Brain pericyte (primary cell): ENCODE measurements around the gene ADISSP.

Source experiments
- DNase-seq: peaks from one replicate; pipeline ENCODE4 v3.0.0-alpha.2; 2012; ENCODE audit warnings: low read depth, low spot score

ADISSP gene

GRCh38 chr20:3738111-3739053 lies 29.2 kb downstream of the ADISSP start:
- no peak for DNase-seq

DNA sequence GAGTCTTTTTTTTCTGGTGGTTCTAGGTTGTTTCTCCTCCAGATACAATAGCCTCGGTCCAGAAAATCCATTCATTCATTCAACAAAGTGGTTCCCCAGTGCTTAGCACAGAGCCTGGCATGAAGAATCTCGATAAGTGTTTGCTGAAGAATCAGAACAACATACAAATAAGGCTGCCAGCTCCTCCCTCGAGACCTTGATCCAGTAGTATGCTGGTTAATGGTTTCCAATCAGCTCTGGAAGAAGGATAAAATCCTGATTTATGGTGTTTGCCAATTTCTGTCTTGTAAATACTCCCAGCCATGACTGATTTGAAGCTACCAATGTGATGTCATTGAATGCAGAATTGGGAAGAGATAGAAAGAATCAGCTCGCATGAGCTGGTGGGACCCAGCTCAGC lies 31.8 kb downstream of the ADISSP start:
- no peak for DNase-seq

GRCh38 chr20:3734111-3734843 lies 33.3 kb downstream of the ADISSP start:
- DNase-seq, result no peak

DNA sequence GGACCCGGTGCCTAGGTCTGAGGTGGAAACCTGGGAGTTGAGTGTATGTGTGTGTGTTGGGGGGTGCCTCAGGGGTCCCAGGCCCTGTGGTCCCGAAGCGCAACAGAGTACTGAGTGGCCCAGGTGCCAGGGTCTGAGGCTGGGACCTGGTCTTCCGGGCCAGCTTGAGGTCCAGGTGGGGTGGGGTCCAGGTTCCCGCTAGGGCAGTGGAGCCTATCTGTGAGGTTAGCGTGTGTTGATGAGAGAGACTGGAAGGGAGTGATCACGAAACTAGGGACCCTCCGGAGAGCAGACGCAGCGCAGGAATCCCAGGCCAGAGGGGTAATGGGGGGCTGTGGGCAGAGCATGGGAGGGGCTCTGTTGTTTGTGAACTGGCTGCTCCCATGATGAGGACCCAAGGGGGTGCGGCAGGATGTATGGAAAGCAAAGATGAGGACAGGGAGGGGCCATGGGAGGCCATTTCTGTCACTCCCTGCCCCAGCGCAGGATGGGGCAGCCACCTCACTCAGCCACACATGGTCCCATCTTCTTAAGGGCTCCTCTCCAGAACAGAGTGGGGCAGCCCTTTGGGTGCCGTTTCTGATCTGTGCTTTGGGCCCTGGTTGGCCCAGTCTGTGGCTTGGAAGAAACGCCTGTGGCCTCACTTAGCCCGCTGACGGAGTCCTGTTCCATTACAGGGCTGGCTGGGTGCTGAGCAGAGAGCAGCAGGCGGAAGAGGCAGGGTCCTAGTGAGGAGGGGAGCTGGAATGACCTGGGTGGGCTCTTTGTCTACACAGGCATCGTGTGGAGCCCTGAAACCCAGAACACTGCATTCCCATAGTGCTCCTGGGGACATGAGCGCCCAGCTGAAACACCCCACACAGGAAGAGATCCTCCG lies 34.2 kb downstream of the ADISSP start:
- DNase-seq, result no peak

- no peak for DNase-seq
These were observed 35.0 kb downstream of the ADISSP start, which contains the start of gene HSPA12B for GRCh38 chr20:3732327-3733118. TSS of gene HSPA12B (plus strand) at chr20:3732685. CDS start at chr20:3738675, 5,990 bp downstream.

DNA sequence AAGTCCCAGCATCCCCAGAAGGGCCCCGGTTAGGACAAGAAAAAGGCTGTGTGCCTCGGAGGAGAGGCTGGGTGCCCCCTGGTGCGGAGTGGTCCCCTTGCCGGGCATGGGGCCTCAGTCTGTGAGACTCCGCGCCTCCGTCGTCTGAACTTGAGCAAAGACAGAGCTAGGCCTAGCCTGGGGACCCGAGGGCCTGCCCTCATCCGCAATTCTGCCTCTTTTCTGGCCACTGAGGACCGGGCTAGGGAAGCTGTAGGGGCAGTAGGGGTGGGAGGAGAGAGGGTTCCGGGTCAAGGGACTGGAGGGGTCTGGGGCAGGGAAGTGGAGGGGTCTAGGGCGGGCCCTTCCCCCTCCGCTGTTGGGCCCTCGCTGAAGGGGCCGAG lies 35.6 kb downstream of the ADISSP start:
- no peak for DNase-seq

GRCh38 chr20:3730803-3731672 lies 36.5 kb downstream of the ADISSP start:
- no peak for DNase-seq

DNA sequence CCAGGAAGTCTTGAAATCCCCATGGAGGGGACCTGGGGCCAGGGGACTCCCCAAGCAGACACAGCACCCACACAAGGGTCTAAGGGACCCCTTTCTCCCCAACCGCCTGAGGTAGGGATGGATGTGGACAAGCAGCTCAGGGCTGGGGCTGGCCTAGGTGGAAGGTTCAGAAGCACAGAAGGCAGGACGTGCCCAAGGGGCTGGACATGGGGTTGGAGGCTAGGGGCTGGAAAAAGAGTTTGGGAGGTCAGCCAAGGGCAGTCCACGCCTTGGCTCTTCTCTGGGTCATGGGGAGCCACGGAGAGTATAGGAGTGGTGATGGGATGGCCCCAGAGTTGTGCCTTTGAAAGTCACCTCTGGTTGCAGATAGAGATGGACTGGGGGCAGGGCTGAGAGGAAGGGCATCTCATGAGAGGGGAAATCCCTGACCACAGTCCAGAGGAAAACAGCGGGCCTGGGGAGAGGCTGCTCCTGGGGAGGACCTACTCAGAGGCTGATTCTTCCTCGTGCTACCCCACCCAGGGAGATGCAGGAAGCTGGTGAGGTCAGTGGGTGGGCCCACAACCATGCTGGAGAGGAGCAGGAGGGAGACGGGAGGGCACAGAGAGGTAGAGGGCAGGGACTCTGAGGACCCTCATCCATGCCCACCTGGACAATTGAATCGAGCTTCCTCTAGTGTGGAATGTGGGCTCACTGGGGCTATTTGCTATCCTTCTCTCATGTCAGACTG lies 37.6 kb downstream of the ADISSP start:
- no peak for DNase-seq

DNA sequence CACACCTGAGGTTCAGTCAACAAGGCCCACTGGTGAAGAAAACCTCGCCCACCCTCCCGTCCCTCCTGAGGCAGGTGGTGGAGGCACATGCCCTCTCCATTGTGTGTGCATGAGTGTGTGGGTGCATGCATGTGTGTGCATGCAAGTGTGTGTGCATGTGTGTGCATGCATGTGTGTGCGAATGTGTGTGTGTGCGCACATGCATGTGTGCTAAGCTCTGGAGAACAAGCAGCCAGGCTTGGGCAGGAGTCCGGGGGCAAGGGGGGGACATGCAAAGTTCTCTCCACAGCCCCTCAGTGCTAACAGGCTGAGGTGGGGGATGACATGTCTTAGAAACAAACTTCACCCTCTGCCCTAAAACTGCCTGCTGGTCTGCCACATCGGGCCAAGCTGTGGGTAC lies 38.2 kb downstream of the ADISSP start:
- no peak for DNase-seq

GRCh38 chr20:3728876-3729275 lies 38.7 kb downstream of the ADISSP start:
- no peak for DNase-seq

GRCh38 chr20:3728354-3728753 lies 39.2 kb downstream of the ADISSP start:
- no peak for DNase-seq

GRCh38 chr20:3727401-3728021 lies 40.0 kb downstream of the ADISSP start:
- DNase-seq, result no peak

GRCh38 chr20:3724356-3724755 lies 43.2 kb downstream of the ADISSP start:
- DNase-seq, result no peak

- DNase-seq, result no peak
These were observed 44.3 kb downstream of the ADISSP start for GRCh38 chr20:3723284-3723683.

GRCh38 chr20:3721912-3722311 lies 45.6 kb downstream of the ADISSP start:
- no peak for DNase-seq

DNA sequence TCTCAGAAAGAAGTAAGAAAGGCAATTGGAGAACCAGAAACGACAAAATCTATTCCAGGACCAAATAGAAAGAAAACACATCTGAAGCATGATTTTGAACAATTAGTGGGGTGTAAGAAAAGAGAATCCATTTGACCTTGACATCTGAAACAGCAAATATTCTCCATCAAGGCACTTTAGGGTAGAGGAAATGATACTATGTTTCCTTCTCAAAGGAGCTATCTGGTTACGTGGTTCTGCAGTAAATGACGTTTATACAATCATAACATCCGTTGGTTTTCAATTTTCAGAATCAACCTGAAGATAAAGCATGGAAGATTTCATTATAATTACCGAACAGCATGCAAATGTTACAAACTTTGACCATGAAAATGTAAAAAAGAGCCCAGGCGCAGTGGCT lies 46.9 kb downstream of the ADISSP start:
- DNase-seq, result no peak

GRCh38 chr20:3720068-3720467 lies 47.5 kb downstream of the ADISSP start:
- no peak for DNase-seq

GRCh38 chr20:3719046-3719445 lies 48.5 kb downstream of the ADISSP start:
- no peak for DNase-seq
